HepG2 (cell line): ENCODE results near the gene ALS2. TPM values are rescaled to one million over a fixed set of nuclear protein-coding genes. Genes with fewer than 3 reads are reported as not detected.

Source experiments
- ATAC-seq: fragments of 200-7000 bp; cut with Tn5 transposase; 3 replicates; pipeline ENCODE4 v1.9.1; 2020; ENCODE audit warnings: mild to moderate bottlenecking, moderate library complexity
- BruUV-seq: library from RNA; stranded (reverse); fragments of 400-500 nt; replicated peaks from 2 replicates; lab custom pipeline; 2021; lab: Mats Ljungman, UMichigan
- CTCF ChIA-PET: fragments of 300-600 bp; formaldehyde crosslinking; extraction: SDS; loops from one replicate; lab custom pipeline; 2021; ENCODE audit warnings: low total read pairs, inconsistent platforms, low intra/inter-chr PET ratio; lab: Yijun Ruan, JAX
- POLR2A ChIA-PET: fragments of 350-600 bp; sonication (Branson Sonifier 250); formaldehyde crosslinking; loops from one replicate; lab custom pipeline; 2020; ENCODE audit warnings: antibody characterized with exemption, inconsistent platforms; lab: Yijun Ruan, JAX
- DNase-seq: peaks from one replicate; pipeline ENCODE4 v3.0.0-alpha.2; 2015; ENCODE audit warnings: low spot score
- FAIRE-seq: peaks from 3 replicates; lab custom pipeline; 2011; peaks lifted over from hg19 to GRCh38; lab: Jason Lieb, UNC
- H2AFZ ChIP-seq: one replicate; pipeline ENCODE4 v1.6.1; 2011; ENCODE audit warnings: low read length, inconsistent platforms
- H3K27ac ChIP-seq: fragments of 300-600 bp; 3 replicates; pipeline ENCODE4 v1.8.0; 2011; ENCODE audit warnings: mixed run types, mild to moderate bottlenecking, mixed read lengths, low read length, inconsistent platforms; ENCODE audit not compliant: insufficient read depth; ENCODE audit errors: extremely low read length
- H3K27me3 ChIP-seq, 2 experiments: fragments of 200-600 bp in 1 of 2; 2 replicates in 1 of 2; 3 replicates in 1 of 2; pipeline versions ENCODE4 v1.6.0 to v1.8.0; 2011; ENCODE audit warnings: low read length in 2 of 2, mild to moderate bottlenecking in 2 of 2, moderate library complexity in 2 of 2, inconsistent platforms in 1 of 2; ENCODE audit not compliant: insufficient read depth in 2 of 2, control insufficient read depth in 1 of 2
- H3K36me3 ChIP-seq, 2 experiments: fragments of 200-600 bp in 1 of 2; replicated peaks in 1 of 2; 2 replicates in 1 of 2; 3 replicates in 1 of 2; pipeline versions ENCODE4 v1.5.1 to v1.8.0; 2011; ENCODE audit warnings: low read length in 2 of 2, inconsistent platforms in 1 of 2; ENCODE audit not compliant: insufficient read depth in 2 of 2, control insufficient read depth in 1 of 2
- H3K4me1 ChIP-seq: 2 replicates; pipeline ENCODE4 v1.5.1; 2012; ENCODE audit warnings: low read length, inconsistent platforms; ENCODE audit not compliant: insufficient read depth
- H3K4me2 ChIP-seq: 2 replicates; pipeline ENCODE4 v1.6.0; 2011; ENCODE audit warnings: low read depth, low read length, inconsistent platforms
- H3K4me3 ChIP-seq, 3 experiments: fragments of 200-600 bp in 1 of 3; sonication (generic), shearing (Covaris generic) in 1 of 3; replicated peaks in 1 of 3; 2 replicates each; pipeline ENCODE4 v1.5.1; 2011 to 2016; ENCODE audit warnings: low read length in 3 of 3, inconsistent platforms in 2 of 3, low read depth in 2 of 3, mild to moderate bottlenecking in 2 of 3, control low read depth in 1 of 3, mixed read lengths in 1 of 3; ENCODE audit not compliant: insufficient read depth in 1 of 3
- H3K79me2 ChIP-seq: one replicate; pipeline ENCODE4 v1.6.1; 2011; ENCODE audit warnings: low read length, inconsistent platforms; ENCODE audit not compliant: insufficient read depth
- H3K9ac ChIP-seq: 2 replicates; pipeline ENCODE4 v1.6.0; 2011; ENCODE audit warnings: mild to moderate bottlenecking, low read depth, low read length, inconsistent platforms; ENCODE audit not compliant: insufficient read depth
- H3K9me3 ChIP-seq: 2 replicates; pipeline ENCODE4 v1.5.1; 2012; ENCODE audit warnings: mild to moderate bottlenecking, low read length
- H4K20me1 ChIP-seq: 2 replicates; pipeline ENCODE4 v1.6.0; 2011; ENCODE audit warnings: inconsistent platforms, mild to moderate bottlenecking, low read length, moderate library complexity; ENCODE audit not compliant: insufficient read depth
- ASH2L ChIP-seq: fragments of 300-600, 200-600 bp; sonication (generic); IDR thresholded peaks from 2 replicates; pipeline ENCODE4 v1.7.0; 2017; ENCODE audit warnings: low read depth, mild to moderate bottlenecking, moderate library complexity, mixed read lengths, low read length; ENCODE audit not compliant: insufficient read length
- ELF1 ChIP-seq: sonication (generic); formaldehyde crosslinking; IDR thresholded peaks from 2 replicates; pipeline ENCODE4 v1.4.0; 2020; ENCODE audit warnings: missing genetic modification reagents
- ELF3 ChIP-seq: IDR thresholded peaks from 2 replicates; pipeline ENCODE4 v1.6.1; 2016; ENCODE audit warnings: missing genetic modification reagents, missing compliant biosample characterization
- FOXP1 ChIP-seq, 2 experiments: fragments of 450-650 bp in 1 of 2; IDR thresholded peaks; 2 replicates each; pipeline ENCODE4 v1.6.1; 2017 to 2018; ENCODE audit warnings: antibody characterized with exemption in 1 of 2
- KDM4B ChIP-seq: sonication (generic); formaldehyde crosslinking; IDR thresholded peaks from 2 replicates; pipeline ENCODE4 v1.4.0; 2020; ENCODE audit warnings: missing genetic modification reagents
- MAFG ChIP-seq: sonication (generic); formaldehyde crosslinking; IDR thresholded peaks from 2 replicates; pipeline ENCODE4 v1.5.1; 2020; ENCODE audit warnings: mild to moderate bottlenecking, missing genetic modification reagents
- SETDB1 ChIP-seq: sonication (generic); formaldehyde crosslinking; IDR thresholded peaks from 2 replicates; pipeline ENCODE4 v1.5.1; 2020; ENCODE audit warnings: missing genetic modification reagents, mild to moderate bottlenecking, borderline replicate concordance
- SNAPC2 ChIP-seq: sonication (generic); formaldehyde crosslinking; IDR thresholded peaks from 2 replicates; pipeline ENCODE4 v1.8.1; 2022; ENCODE audit warnings: mild to moderate bottlenecking, missing genetic modification reagents
- SOX6 ChIP-seq, 2 experiments: fragments of 450-650 bp in 1 of 2; sonication (generic) in 1 of 2; formaldehyde crosslinking in 1 of 2; IDR thresholded peaks; 2 replicates each; pipeline versions ENCODE4 v1.4.0 to v1.6.1; 2017 to 2020; ENCODE audit warnings: antibody characterized with exemption in 1 of 2, mild to moderate bottlenecking in 1 of 2, missing genetic modification reagents in 1 of 2
- TFE3 ChIP-seq: IDR thresholded peaks from 2 replicates; pipeline ENCODE4 v1.6.1; 2016
- ZNF136 ChIP-seq: sonication (generic); formaldehyde crosslinking; IDR thresholded peaks from 2 replicates; pipeline ENCODE4 v1.8.1; 2022; ENCODE audit warnings: low read depth, mild to moderate bottlenecking, moderate library complexity, missing genetic modification reagents
- ZNF326 ChIP-seq: sonication (generic); formaldehyde crosslinking; IDR thresholded peaks from 2 replicates; pipeline ENCODE4 v1.4.0; 2020; ENCODE audit warnings: missing genetic modification reagents, borderline replicate concordance
- ZNF644 ChIP-seq: IDR thresholded peaks from 2 replicates; pipeline ENCODE4 v1.6.1; 2016; ENCODE audit warnings: low read depth
- WGBS: methylation state at CpG from one replicate; pipeline ENCODE4 v1.1.6; 2017; ENCODE audit warnings: low lambda C conversion rate; 5-methylcytosine and 5-hydroxymethylcytosine counted together
- in situ Hi-C: cut with HindIII; loops from 2 replicates; pipeline ENCODE4 v1.10.0; 2017; ENCODE audit warnings: low pct_unique_long_range_greater_than_20kb; ENCODE audit not compliant: extremely low pct_ligation_motif_present
- intact Hi-C: fragments of 100-400 bp; cut with micrococcal nuclease; formaldehyde crosslinking; loops from one replicate; pipeline ENCODE4 v1.10.0; 2022; ENCODE audit not compliant: unreplicated experiment
- polyA plus RNA-seq, 8 experiments: library from polyadenylated mRNA; depleted of rRNA in 3 of 8; stranded (reverse) in 7 of 8; unstranded in 1 of 8; fragments of >200 nt; fragmentation: Illumina TruSeq in 4 of 8; extraction: Trizol in 4 of 8; gene quantifications; 2 replicates each; pipeline versions ENCODE4 v1.2.1 to v1.2.3, GENCODE V29; 2011 to 2016; ENCODE audit warnings: low read depth in 4 of 8, missing spikeins in 1 of 8, mixed read lengths in 1 of 8; ENCODE audit not compliant: insufficient read depth in 1 of 8
- total RNA-seq, 5 experiments: library from RNA; depleted of rRNA; stranded (reverse); fragments of >200 nt; fragmentation: Illumina TruSeq; extraction: Trizol; gene quantifications; 2 replicates each; pipeline ENCODE4 v1.2.3, GENCODE V29; 2016; ENCODE audit warnings: low read depth in 1 of 5
- TF ChIP-seq, protein P1 (sequence below): sonication (generic); formaldehyde crosslinking; IDR thresholded peaks from 2 replicates; pipeline ENCODE4 v1.5.0; 2020; ENCODE audit warnings: mild to moderate bottlenecking, missing genetic modification reagents
- TF ChIP-seq, protein P2 (sequence below): sonication (generic); formaldehyde crosslinking; IDR thresholded peaks from 2 replicates; pipeline ENCODE4 v1.4.0; 2020; ENCODE audit warnings: missing genetic modification reagents, borderline replicate concordance

ALS2 gene
- total and polyA plus RNA-seq, 2 of the 13 experiments (the other 11 are each of a cell fraction or from before 2014, with no cell fraction given) = 12.7 to 19.3 TPM

DNA sequence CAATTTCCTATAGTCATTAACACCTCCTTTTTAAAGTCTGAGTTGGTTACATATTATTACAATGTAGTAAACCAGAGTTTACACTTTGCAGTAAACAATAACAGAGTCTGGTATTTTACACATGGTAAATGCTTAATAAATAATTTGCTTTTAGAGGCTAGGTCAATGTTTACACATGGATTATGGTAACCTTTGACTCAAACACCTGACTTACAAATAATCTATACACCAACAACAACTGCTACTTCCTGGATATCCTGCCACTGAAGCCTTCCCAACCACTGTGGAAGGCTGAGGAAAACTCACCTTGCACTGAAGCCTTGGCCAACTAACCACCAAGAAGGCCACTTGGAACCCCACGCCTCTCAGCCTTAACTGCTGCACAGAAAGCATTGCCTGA lies 5.4 kb downstream of the ALS2 start (continued):
- 0 out of 2 replicates have a peak, but pooled peaks have one; percentile 19 for TF ChIP-seq TFE3 (CRISPR knock-in tag)
- peak; percentile 37 for TF ChIP-seq ASH2L
- peak; percentile 38; the same call in 1 of the 2 replicates for TF ChIP-seq FOXP1 (IDR thresholded peaks at IDR 0.05)
- peak; percentile 94 for TF ChIP-seq FOXP1 (CRISPR knock-in tag; IDR thresholded peaks at IDR 0.05)
- no peak for TF ChIP-seq SOX6 (IDR thresholded peaks at IDR 0.05)
- TF ChIP-seq SOX6 (CRISPR knock-in tag; IDR thresholded peaks at IDR 0.05) = peak; percentile 35; the same call in 1 of the 2 replicates
- peak; percentile 60; the same call in 1 of the 2 replicates for TF ChIP-seq ELF1 (CRISPR knock-in tag)
- TF ChIP-seq ZNF644 (CRISPR knock-in tag) = 0 out of 2 replicates have a peak, but pooled peaks have one; percentile 15
- TF ChIP-seq ELF3 = peak; percentile 68
- TF ChIP-seq KDM4B = no peak

- Histone ChIP-seq H3K4me3 (no peak overlapping the region), H3K27me3 (no peaks in the 10 kb centered on the region), H3K36me3 (no peaks in the 10 kb centered on the region; a peak in 1 of 5 replicates), H3K79me2 (peaks cover 65% of the 10 kb centered on the region), H3K9me3 (no peaks in the 10 kb centered on the region), H3K4me2 (no peak overlapping the region), H3K4me1 (peaks cover 45% of the 10 kb centered on the region), H2AFZ (no peak overlapping the region), H4K20me1 (no peaks in the 10 kb centered on the region), H3K9ac (no peak overlapping the region), H3K27ac (no peak overlapping the region)
- ChIA-PET CTCF (no interaction called here), POLR2A (no interaction called here)
- ATAC-seq (no peak), FAIRE-seq (no peak), DNase-seq (no peak)
- intact Hi-C loops (no loop called here), in situ Hi-C loops (no loop called here)
- WGBS = 98% methylated on average over 2 of the region's 2 CpGs
- no TSS peak for BruUV-seq
- TF ChIP-seq, protein P1, sequence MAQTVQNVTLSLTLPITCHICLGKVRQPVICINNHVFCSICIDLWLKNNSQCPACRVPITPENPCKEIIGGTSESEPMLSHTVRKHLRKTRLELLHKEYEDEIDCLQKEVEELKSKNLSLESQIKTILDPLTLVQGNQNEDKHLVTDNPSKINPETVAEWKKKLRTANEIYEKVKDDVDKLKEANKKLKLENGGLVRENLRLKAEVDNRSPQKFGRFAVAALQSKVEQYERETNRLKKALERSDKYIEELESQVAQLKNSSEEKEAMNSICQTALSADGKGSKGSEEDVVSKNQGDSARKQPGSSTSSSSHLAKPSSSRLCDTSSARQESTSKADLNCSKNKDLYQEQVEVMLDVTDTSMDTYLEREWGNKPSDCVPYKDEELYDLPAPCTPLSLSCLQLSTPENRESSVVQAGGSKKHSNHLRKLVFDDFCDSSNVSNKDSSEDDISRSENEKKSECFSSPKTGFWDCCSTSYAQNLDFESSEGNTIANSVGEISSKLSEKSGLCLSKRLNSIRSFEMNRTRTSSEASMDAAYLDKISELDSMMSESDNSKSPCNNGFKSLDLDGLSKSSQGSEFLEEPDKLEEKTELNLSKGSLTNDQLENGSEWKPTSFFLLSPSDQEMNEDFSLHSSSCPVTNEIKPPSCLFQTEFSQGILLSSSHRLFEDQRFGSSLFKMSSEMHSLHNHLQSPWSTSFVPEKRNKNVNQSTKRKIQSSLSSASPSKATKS (CRISPR knock-in tag) = no peak
- TF ChIP-seq, protein P2, sequence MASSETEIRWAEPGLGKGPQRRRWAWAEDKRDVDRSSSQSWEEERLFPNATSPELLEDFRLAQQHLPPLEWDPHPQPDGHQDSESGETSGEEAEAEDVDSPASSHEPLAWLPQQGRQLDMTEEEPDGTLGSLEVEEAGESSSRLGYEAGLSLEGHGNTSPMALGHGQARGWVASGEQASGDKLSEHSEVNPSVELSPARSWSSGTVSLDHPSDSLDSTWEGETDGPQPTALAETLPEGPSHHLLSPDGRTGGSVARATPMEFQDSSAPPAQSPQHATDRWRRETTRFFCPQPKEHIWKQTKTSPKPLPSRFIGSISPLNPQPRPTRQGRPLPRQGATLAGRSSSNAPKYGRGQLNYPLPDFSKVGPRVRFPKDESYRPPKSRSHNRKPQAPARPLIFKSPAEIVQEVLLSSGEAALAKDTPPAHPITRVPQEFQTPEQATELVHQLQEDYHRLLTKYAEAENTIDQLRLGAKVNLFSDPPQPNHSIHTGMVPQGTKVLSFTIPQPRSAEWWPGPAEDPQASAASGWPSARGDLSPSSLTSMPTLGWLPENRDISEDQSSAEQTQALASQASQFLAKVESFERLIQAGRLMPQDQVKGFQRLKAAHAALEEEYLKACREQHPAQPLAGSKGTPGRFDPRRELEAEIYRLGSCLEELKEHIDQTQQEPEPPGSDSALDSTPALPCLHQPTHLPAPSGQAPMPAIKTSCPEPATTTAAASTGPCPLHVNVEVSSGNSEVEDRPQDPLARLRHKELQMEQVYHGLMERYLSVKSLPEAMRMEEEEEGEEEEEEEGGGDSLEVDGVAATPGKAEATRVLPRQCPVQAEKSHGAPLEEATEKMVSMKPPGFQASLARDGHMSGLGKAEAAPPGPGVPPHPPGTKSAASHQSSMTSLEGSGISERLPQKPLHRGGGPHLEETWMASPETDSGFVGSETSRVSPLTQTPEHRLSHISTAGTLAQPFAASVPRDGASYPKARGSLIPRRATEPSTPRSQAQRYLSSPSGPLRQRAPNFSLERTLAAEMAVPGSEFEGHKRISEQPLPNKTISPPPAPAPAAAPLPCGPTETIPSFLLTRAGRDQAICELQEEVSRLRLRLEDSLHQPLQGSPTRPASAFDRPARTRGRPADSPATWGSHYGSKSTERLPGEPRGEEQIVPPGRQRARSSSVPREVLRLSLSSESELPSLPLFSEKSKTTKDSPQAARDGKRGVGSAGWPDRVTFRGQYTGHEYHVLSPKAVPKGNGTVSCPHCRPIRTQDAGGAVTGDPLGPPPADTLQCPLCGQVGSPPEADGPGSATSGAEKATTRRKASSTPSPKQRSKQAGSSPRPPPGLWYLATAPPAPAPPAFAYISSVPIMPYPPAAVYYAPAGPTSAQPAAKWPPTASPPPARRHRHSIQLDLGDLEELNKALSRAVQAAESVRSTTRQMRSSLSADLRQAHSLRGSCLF (CRISPR knock-in tag) = no peak
- TF ChIP-seq SNAPC2 (CRISPR knock-in tag) = no peak
- no peak for TF ChIP-seq SETDB1 (CRISPR knock-in tag)
- TF ChIP-seq ZNF326 (CRISPR knock-in tag) = no peak
- TF ChIP-seq MAFG (CRISPR knock-in tag) = no peak
- no peak for TF ChIP-seq ZNF136 (CRISPR knock-in tag)
Measured at GRCh38 chr2:201774546-201774945, 6.2 kb downstream of the ALS2 start.
